Germinal center (tissue), 1 donor: Measurements from ENCODE around the gene BTNL9.
"Not testable (repeated sequence)": the region's sequence is repeated elsewhere in the genome, so short reads cannot be mapped to it uniquely, and the experiment has no call there.

Experiments
- DNase-seq: peaks from one replicate; pipeline ENCODE4 v3.0.0; 2012; ENCODE audit warnings: mixed read lengths, low spot score

The BTNL9 gene

DNA sequence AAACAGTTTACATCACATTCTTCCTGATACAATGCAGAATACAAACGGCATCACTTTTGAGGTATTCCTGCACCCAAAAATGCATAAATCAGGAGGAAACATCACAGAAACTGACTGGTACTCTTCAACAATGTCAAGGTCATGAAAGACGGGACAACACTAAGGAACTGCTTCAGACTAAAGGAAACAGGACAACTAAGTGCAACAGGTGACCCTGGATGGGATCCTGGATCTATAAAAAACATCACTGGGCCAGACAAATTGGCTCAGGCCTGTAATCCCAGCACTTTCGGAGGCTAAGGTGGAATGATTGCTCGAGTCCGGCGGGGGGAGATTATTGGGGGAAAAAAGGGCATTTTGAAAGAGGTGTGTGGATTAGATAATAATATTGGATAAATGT, 22.6 kb downstream of the BTNL9 start:
- DNase-seq = no peak

DNA sequence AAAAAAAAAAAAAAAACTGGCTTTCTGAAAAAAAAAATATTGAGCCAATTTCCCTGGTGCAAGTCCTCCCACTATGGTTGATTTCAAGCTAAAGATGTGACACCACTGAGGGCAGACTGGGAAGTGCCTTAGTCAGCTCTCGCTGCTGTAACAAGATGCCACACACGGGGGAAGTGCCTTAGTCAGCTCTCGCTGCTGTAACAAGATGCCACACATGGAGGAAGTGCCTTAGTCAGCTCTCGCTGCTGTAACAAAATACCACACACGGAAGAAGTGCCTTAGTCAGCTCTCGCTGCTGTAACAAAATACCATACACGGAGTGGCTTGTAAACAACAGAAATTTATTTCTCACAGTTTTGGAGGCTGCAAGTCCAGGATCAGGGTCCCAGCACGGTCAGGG, 23.4 kb downstream of the BTNL9 start:
- no peak for DNase-seq

DNA sequence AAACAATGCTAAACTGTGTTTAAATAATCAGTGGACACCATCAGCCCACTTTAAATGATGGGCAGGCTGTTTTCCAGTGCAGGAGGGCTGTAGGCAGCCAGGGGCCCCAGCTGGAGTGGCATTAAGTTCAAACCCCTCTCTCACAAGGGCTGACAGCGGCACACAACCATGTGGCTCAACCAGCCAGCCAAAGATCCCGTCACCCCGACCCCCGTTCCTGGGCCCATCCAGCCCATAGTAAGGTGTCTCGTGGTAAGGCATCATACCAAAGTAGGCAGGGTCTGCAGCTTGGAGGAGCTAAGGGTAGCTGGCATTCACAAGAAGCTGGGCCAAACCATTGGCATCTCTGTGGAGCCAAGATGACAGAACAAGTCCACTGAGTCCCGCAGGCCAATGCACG, 24.9 kb downstream of the BTNL9 start:
- no peak for DNase-seq

DNA sequence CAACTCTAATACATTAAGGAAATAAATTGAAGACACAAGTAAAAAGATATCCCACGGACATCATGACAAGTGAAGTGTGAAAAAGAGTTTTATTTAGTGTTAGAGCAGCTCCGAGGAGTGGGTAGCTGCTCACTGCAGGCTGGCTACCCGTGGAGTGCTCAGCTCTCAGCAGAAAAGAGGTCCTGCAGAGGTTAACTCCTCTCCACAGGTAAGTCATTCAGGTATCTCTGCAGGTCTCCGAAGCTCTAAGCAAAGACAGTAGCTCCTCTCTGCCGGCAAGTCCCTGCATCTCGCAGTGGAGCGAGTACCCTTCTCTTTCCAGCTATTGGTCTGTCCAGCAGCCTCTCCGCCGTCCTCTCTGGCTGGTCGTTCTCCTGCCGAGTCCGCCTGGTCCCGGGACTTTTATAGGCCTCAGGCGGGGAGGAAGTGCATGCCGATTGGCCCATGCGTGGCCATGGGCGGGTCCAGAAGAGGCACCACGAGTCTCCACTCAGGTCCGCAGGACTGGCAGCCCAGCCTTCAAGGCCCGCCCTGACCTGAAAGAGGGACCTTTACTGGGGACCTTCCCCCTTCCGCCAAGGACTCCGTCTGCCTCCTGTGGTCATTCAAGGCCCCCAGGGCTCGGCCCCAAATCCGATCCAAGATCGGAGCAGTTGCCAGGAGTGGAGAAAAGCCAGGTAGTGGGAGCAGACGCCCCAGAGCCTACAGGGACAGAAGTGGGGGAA, 29.9 kb downstream of the BTNL9 start:
- no peak for DNase-seq

DNA sequence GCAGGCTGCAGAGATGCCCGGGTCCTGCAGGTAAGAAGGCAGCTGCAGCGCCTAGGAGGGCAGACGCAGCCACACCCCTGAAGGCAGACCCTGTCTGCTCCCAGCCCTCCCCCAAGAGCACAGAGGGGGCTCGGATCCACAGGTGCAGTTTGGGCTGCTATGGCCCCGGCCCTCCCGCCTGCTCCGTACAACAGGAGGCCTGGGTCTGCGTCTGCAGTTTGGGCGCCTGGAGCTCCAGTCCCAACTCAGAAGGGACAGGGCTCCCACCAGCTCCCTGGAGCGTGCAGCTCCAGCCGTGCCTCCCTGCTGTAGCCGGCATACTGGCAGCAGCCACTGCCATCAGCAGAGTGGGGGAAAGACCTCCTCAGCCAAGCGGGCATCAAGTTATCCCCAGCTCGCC, 30.5 kb downstream of the BTNL9 start:
- DNase-seq = no peak

DNA sequence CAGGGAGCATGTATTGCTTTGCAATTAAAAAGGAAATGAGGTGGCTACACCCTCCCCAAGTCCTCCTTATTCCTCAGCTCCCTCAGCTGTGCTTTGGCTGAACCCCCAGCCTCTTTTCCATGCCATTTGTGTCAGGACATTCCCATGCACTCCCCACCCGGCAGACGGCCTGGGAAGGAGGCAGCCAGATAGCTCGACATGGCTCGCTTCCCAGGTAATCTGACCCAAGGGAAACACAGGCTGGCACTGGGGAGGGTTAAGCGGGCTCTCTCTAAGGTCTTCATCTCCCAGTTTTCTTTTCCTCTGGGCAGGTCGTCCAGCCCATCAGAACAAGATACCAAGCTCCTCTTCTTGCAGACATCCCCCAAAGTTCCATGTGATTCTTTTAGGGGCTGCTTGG, 31.2 kb downstream of the BTNL9 start:
- no peak for DNase-seq

DNA sequence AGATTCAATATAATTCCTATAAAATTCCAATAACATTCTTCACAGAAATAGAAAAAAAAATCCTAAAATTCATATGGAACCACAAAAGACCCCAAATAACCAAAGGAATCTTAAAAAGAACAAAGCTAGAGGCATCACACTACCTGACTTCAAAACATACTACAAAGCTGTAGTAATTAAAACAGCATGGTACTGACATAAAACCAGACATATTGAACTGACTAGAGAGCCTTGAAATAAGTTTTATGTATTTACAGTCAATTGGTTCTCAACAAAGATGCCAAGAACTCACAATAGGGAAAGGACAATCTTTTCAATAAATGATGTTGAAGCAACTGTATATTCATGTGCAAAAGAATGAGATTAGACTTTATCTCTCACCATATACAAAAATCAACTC, 36.9 kb downstream of the BTNL9 start:
- no peak for DNase-seq

DNA sequence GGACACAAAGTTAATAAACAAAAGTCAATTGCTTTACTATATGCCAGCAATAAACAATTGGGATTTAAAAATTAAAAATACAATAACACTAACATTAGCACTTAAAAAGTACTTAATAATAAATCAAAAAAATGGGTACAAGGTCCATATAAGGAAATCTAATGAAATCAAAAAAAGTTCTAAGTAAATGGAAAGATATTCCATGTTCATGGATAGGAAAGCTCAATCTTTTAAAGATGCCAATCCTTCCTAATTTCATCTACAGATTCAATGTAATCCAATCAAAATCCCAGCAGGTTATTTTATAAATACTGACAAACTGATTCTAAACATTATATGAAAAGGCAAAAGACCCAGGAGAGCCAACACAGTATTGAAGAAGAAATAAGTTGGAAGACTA, 41.9 kb downstream of the BTNL9 start:
- no peak for DNase-seq

DNA sequence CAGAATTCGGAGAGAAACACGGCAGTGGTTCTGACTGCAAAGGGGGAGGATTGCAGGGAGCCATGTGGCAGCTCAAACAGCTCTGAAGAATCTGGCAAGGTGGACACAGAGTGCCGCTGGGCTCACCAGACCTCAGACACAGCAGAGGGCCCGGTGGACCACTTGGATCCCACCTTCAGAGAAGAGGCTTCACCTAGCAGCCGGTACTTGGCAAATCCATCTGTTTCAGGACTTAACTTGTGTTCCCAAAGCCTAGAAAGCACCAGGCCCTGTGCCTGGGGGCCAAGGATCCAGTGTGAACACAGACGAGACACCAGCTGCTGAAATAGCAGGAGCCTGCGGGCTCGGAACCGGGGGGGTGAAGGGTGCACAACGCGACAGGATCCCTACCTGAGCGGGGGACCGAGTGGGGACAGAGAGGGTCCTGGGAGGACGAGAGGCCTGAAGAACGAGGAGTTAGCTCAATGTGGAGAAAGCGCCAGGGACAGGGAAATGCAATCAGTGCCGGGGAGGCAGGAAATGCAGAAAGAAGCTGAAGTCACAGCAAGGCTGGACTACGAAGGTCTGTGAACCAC, 44.6 kb downstream of the BTNL9 start:
- no peak for DNase-seq

DNA sequence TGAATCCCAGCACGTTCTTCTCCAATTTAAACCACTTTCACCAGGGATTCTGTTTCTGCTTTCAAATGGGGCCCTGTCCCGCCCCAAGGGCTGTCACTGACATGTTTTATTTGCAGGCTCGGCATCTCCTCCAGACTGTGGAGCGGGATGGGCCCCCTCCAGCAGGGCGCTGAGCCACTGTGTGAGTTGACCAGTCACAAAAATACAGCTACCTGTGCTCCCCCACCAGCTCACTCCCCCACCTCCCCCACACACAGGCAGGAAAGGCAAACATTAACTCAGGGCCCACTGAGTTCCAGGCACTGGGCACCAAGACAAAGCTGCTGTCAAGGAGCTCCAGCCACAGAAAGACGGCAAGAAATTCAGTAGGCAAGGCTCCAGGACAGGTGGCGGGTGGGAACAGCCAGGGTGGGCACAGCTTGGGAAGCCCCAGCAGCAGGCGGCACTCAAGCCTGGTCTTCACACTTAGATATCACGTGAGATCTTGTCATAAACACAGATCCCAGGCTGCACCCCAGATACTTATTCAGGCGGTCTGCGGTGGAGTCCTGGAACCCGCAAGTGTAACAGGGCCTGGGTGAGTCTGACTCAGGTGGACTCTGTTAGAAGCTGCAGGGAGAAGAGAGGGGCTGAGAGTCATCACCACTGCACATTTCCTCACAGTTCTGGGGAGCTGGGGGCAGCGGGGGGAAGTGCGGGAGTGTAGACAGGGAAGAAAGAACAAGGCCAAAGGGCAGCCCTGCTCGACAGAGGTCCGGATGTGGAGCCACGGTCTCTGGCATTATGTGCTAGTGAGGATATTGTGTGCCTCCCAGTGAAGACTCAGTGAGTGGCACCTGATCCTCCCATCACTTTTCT, 46.2 kb downstream of the BTNL9 start:
- DNase-seq = no peak

DNA sequence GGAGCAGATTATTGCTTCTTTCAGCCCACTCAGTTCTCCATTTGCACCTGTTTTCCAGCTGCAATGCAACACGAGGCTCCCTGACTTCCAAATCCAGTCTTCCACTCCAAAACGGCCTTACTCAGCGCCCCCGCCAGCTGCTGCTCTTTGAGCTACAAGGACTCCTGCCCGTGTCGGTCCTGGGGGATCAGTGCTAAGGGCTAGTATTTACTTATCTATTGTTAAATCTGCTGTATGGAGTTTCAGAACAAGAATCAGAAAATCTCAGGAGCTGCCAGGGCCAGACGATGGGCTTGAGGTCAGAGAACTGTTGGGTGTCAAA, 46.8 kb downstream of the BTNL9 start:
- no peak for DNase-seq

DNA sequence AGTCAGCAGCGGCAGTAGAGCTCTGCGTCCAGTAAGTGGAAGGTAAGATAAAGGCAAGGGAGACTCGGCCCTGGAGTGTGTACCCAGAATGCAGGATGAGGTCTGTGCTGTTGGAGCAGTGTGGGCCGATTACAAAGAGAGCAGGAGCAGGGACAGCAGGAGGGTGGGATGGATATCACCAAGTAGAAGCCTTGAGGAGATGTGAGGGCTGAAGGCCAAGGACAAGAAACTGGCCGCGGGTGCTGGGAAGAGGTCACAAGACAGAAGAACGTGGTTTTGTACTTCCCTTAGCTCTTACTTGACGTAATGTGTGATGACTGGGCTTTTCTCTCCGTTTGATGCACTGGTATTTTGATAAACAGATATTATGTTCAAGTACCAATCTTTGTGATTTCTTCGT, 47.2 kb downstream of the BTNL9 start:
- no peak for DNase-seq

DNA sequence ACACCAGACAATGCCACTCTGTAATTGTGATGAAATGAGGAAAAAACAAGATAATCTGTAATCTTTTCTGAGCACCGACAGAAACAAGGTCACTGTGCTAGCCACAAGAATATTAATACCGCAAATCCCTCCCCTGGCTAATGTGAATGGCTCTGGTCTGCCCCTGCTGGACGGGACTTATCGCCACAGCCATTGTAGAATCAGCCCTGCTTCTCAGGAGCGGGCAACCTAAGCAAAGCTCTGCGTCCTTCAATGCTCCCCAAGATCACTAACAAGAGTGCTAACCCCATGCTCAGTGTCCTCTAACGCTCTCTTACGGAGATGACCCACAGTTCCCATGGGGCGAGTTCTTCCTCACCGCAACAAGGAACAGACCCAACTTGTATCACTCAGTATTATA, 48.2 kb downstream of the BTNL9 start:
- peak; percentile 46 for DNase-seq

DNA sequence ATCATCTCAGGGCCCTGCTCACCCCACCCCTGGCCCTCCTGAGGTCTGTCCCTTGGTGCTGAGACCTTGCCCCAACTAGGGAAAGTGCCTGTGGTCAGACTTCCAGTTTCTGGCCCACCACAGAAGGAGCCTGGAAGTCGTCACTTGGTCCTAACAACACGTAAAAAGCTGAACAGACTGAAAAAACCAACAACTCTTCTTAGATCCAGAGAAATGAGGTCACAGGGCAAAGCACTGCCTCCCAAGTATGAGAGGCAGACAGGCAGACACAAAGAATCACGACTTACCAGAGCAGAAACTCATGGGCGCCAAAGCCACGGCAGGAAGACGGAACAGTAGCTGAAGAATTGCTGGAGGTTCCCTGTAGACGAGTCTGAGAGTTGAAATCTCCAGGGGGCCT, 52.4 kb downstream of the BTNL9 start:
- no peak for DNase-seq

DNA sequence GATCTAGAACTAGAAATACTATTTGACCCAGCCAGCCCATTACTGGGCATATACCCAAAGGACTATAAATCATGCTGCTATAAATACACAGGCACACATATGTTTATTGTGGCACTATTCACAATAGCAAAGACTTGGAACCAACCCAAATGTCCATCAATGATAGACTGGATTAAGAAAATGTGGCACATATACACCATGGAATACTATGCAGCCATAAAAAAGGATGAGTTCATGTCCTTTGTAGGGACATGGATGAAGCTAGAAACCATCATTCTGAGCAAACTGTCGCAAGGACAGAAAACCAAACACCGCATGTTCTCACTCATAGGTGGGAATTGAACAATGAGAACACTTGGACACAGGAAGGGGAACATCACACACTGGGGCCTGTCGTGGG, 55.1 kb downstream of the BTNL9 start:
- not testable (repeated sequence) for DNase-seq

DNA sequence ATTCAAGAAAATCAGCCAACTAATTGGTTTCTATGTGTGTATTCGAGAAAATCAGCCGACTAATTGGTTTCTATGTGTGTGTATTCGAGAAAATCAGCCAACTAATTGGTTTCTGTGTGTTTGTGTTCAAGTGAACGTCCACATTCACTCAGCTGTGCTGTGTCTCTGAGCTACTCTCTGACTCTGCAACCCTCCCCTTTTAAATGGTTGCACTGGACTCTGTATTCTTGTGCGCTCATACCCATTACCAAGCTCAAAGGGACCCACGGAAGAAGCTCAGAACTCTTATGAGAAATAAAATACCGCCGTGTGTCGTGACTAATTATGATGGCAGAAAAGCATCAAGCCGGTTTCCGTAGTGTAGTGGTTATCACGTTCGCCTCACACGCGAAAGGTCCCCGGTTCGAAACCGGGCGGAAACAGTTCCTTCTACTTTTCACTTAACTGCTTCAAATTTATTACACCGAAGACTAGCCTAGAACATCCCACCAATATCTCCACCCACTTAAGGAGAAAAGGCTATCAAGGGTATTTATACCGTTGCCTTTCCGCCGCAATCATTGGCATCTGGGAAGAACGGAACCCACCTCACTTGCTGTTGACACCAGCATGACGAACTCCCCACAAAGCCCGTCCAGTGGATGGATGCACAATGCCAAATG, 56.8 kb downstream of the BTNL9 start:
- DNase-seq = not testable (repeated sequence)

DNA sequence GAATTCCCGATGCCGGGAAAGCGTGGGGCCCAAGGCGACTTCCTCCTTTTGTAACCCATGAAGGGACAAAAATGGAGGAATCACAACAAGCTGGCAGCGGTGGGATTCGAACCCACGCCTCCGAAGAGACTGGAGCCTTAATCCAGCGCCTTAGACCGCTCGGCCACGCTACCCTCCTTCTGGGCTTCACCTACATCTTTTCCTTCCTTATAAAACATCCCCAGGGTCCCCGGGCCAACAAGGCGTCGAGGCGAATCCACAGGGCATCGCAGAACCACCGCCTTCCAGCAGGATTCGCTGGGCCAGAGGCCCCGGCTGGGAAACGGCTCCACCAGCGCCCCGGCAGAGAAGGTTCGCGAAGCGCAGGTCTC, 57.3 kb downstream of the BTNL9 start:
- DNase-seq = not testable (repeated sequence)

DNA sequence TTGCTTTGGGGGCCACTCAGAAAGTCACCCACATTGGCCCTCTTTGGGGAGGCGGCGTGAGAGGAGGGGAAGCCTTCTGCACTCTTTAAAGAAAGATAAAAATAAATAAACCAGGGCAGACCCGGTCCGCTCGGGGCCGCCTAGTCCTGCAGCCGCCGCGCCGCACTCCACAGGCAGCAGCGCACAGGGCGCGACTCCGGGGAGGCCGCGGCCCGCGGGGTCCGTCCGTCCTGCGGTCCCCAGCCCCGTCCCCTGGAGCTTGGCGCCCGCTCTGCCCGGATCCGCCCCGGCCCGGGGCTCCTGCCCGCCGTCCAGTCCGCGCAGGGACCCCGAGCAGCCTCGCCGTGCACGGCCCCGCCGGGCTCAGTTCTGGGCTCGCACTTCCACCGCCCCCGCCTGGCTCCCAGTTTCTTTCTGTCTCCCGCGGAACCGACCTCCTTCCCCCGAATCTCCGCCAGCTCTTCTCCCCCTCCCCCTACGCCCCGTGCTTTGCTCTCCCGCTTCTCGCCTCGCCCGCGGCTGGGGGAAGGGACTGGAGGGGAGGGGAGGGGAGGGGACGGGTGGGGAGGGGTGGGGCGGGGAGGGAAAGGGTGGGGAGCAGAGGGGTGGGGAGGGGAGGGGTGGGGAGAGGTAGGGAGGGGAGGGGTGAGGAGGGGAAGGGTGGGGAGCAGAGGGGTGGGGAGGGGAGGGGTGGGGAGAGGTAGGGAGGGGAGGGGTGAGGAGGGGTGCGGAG, 57.9 kb downstream of the BTNL9 start:
- not testable (repeated sequence) for DNase-seq

DNA sequence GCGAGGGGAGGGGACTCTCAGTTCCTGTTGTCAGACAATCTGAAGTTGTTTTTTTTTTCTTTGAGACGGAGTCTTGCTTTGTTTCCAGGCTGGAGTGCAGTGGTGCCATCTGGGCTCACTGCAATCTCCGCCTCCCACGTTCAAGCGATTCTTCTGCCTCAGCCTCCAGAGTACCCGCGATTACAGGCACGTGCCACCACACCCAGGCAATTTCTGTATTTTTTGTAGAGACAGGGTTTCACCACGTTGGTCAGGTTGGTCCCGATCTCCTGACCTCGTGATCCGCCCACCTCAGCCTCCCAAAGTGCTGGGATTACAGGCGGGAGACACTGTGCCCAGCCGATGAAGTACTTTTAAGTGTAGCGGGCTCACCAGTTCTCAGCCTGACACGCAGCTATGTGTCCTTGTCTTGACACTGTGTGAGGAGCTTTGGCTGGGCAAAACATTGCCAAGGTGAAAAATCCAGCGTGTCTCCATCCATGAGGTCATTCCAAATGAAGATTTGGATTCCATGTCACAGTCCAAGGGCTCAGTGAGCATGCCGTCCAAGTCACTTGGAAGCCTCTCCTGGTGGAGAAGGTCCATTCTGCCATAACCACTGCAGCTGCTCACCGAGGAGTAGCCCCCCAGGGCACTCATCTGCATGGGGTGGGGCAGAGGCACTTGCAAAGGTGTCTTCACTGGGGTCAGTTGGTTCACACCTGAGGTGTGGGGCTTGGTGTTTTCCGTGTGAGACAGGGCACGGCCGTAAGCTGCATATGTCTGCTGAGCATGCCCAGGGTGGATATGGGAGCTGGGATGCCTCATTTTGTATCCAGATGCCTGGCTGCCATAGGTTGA, 58.9 kb downstream of the BTNL9 start:
- DNase-seq = no peak

DNA sequence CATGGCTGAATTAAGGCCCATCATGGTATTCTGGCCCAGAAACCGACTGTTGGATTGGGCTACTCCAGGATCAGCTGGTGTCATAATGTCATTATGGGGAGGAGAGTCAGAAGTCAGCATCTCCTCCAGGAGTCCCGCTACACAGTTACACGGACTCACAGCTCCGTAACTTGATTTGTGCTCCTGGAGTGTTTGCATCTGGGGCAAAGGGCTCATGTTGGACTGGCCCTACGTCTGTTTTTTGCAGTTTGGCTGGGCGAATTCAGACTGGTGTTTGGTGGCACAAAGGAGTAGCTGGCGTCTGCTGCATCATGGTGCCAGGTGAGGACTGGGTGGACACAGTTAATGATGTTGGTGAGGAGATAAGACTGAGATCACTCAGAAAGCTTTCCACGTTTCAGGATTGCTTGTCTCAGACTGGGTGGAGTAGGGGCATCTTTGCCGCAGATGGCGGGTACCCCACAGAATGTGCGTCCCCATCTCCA, 59.6 kb downstream of the BTNL9 start:
- no peak for DNase-seq
